SU-DHL-6 (cell line): ENCODE results near the gene TRPM2.

Experiments used
- CTCF ChIP-seq: fragments of 200-600 bp; sonication (generic); IDR thresholded peaks from one replicate; pipeline ENCODE4 v1.5.1; 2017; ENCODE audit warnings: antibody characterized with exemption, mild to moderate bottlenecking, low read length, moderate library complexity; ENCODE audit not compliant: insufficient read depth, poor library complexity, severe bottlenecking
- EZH2phosphoT487 ChIP-seq: fragments of 200-600 bp; sonication (generic), shearing (Covaris generic); conservative IDR thresholded peaks from 2 replicates; pipeline ENCODE4 v1.6.1; 2018; ENCODE audit warnings: mild to moderate bottlenecking, antibody characterized with exemption, low read length, moderate library complexity, mixed read lengths

- TF ChIP-seq CTCF (no peak), EZH2phosphoT487 (no peak)
Measured at GRCh38 chr21:44485254-44485793, 131.9 kb downstream of the TRPM2 start.
